Measurements from ENCODE around the gene UNC80.
A peak's percentile ranks its signal among the peaks of the same experiment; 100 is the strongest.

UNC80 gene

DNA sequence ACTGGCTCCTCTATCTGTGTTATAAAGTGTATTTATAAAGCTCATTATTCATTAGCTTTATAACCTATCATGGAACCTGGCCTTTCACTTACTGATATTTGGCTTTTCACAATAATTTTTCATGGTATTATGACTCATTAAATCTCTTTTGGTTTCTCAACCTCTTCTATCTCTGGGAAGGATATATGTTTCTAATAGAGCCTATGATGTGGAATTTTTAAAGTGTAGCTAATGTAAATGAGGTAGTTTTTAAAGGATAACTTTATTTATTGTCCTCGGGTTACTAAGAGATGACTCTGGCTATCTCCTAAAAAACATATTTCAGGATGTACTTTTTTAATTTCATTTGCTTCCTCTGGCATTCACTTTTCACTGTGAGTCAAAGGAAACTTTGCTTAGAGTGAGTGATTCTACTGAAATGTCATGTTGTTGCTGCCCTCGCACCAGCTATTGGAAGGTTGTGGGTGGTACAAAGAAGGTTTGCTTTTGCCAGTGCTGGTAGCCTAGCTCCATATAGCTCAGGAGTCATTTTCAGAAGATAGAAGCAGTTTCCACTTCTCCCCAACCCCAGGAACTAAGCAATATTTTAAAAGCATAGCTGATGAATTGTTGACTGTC, 145.6 kb downstream of the UNC80 start:
- DNase-seq, result no peak

GRCh38 chr2:209918251-209918650, 146.6 kb downstream of the UNC80 start:
- DNase-seq, result no peak

GRCh38 chr2:209922116-209922515, 150.5 kb downstream of the UNC80 start:
- no peak for DNase-seq

- DNase-seq, result no peak
These were observed 157.7 kb downstream of the UNC80 start for GRCh38 chr2:209929369-209929768.

DNA sequence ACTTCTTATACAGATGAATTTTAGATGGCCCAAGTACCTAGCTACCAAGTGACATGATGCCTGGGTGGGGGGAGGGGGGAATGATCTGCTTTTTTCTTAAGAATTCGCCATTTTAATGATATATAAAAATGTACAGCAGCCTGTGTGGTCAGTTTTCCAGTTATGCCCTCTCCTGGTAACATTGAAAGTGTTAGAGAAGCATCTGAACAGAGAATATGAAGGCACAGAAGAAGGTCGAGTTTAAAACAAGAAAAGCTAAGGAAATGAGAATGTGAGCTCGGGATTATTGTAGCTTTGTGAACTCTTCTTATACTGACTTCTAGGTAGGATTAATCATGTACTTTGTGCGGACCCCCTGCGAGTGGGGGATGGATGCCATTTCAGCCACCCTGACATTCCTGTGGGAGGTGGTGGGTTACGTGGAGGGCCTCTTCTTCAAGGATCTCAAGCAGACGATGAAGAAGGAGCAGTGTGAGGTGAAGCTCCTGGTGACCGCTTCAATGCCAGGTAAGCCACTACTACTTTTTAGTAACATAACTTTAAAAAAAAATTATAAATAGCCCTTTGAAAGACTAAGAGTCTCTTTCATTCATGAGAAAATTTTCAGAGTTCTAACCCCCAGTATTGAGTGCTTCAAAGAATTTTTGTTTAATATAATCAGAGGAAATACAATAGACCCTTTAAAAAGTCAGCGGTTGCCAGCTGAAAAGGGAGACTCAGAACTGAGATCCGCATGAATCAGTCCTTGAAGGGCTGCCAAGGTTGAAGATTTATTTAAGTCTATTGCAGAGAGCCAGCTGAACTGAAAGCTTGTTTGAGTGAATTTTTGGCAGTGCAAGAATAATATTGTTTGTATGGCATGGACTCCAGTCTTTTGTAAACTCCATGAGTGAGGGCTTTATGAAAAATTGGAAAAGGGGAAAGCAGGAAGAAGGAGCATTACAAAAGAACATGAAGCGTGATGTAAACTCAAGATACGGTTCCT, 162.2 kb downstream of the UNC80 start:
- DNase-seq, result no peak

- DNase-seq, result no peak
These were observed 164.6 kb downstream of the UNC80 start for GRCh38 chr2:209936106-209936666.

DNA sequence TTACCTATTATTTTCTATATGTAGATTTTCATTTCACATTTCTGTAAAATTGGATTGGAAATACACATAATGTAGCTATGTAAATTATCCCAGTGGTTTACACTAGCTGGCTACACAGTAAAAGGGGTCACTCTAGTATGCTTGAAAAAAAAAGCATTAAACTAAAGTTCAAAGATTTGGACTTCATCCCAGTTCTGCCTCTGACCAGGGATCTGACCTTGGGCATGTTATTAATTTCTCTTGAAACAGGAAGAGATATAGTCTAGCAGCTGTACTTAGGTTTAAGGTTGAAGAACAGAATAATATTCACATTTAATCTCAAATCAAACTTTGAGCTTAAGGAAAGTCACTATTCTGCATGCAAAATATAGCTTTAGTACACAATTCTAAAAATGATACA, 166.3 kb downstream of the UNC80 start:
- DNase-seq, result no peak

DNA sequence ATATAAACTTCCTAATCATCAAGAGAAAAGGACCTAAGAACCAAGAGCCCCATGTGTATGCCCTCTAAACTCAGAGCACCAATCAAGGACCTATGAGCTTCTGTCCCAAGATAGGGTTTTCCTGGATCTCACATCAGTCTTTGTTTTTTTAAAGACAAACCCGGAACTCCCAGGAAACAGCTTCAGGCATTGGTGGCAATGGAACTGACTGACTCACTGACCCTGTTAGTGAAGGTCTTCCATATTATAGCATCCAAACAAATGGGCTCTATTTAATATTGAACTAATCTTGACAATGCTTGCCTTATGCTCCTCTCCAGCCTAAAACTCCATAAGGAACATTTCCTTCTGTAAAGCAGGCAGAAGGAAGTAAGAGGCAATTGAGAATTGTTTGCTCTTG, 167.3 kb downstream of the UNC80 start:
- DNase-seq, result no peak

DNA sequence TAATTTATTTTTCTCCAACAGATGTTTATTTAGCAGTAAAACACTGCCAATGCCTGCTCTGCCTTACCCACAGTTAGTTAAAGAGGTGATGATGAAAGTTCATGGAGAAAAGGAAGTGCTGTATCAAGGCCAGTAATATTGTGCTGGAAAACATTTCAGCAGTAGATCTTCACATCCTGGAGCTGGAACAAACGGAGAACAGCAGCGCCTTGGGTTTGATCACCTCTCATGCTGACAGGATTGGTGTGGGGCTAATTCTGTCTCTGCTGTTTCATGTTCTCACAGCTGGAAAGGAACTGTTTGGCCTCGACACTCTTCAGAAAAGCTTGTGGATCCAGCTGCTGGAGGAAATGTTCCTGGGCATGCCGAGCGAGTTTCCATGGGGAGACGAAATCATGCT, 169.3 kb downstream of the UNC80 start:
- DNase-seq, result no peak

- no peak for DNase-seq
These were observed 170.8 kb downstream of the UNC80 start for GRCh38 chr2:209942426-209942825.

DNA sequence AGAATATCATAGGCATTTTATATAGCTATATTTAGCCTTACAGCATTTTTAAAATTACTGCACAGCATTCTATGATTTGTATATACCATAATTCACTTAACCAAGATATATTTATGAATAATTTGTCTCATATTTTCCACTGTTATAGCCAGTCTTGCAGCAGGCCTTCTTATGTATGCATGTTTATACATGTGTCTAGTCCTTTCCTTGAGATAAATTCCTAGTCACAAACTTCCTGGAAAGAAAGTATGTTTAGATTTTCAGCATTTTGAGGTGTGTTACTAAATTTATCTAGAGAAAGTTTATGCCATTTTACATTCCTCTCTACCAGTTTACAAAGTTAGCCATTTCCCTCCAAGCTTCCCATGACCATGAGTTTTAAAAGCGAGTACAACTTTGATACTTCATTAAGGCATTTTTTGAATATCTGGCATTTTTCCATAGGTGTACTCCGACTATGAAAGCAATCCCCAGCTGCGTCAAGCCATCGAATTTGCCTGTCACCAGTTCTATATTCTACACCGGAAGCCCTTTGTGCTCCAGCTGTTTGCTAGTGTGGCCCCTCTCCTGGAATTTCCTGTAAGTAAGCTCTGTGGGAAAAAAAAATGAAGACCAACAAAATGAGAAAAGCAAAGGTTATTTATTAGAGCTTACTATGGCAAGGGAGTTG, 171.4 kb downstream of the UNC80 start:
- no peak for DNase-seq

GRCh38 chr2:209943776-209944175, 172.1 kb downstream of the UNC80 start:
- DNase-seq, result no peak

DNA sequence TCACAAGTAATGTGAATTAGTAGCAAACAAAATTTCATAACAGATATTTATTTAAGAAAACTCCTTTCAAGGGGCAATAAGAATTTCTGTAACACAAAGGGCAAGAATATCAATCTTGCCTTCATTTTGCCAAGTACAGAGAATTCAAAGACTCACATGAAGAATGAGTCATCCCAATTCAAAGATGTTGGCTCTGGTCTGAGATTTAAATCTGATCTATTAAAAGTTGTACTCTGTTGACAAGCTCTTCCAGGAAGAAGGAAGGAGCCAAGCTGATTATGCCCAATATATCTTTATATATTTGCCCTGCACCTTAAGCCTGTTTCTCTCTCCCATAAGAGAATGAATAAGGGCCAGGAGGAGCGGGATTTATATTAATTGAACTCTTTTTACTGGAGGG, 174.9 kb downstream of the UNC80 start:
- DNase-seq, result no peak

- DNase-seq, result no peak
These were observed 184.6 kb downstream of the UNC80 start for GRCh38 chr2:209956271-209956670.

GRCh38 chr2:209958016-209958415, 186.4 kb downstream of the UNC80 start:
- no peak for DNase-seq

DNA sequence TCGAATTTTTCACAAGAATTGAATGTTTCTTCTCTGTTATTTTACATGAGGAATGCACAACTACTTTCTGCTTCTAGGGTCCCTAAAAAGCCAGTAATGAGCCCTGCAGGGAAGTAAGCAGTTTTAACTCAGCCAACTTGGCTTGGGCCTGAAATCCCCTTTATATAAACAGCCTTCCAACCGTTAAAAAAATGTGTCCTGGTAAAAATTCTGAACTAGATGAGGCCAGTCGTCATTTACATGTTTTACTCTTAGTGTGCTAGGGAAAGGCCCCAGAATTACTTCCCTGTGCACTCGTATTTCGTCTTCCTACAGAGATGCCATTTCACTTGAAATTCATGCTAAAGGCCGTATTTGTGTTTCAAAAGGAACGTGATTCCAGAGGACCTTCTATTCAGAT, 188.4 kb downstream of the UNC80 start:
- no peak for DNase-seq

GRCh38 chr2:209960676-209961630, 189.3 kb downstream of the UNC80 start:
- DNase-seq, result peak; percentile 7

- DNase-seq, result no peak
These were observed 194.1 kb downstream of the UNC80 start for GRCh38 chr2:209965723-209966122.

DNA sequence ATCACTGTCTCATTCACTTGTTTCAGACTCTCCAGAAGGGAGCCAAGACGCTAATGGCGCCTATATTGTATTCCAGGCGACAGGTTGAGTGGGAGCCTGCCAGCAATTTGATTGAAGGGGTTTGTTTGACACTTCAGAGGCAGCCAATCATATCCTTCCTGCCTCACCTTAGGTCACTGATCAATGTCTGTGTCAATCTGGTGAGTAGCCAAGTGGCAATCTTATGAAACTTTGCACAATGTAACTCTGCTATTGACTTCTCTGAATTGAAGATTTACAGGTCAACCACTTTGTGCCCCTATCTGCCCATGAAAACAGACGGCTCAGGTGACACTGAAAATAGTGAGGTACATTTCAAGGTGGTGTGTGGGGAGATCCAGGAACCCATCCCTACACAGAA, 198.1 kb downstream of the UNC80 start:
- no peak for DNase-seq

- DNase-seq, result no peak
These were observed 198.6 kb downstream of the UNC80 start for GRCh38 chr2:209970271-209970670.

DNA sequence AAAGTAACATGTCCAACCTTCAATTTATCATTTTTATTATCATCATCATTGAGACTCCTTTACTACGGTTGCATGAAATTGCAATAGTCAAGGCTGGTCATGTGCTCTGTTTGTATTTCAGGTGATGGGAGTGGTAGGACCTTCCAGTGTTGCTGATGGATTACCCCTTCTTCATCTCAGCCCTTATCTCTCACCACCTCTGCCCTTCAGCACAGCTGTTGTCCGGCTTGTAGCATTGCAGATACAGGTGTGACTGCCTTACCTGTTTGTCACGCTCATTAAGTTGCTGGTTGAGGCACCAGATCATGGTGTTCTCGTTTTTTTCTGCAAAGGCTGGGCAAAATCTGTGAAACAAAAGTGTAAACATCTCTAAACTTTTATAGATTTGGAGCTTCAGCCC, 199.1 kb downstream of the UNC80 start:
- DNase-seq, result no peak

- DNase-seq, result no peak
These were observed 201.7 kb downstream of the UNC80 start for GRCh38 chr2:209973328-209973727.
